ENCODE measurements around the gene PLCD1.

GRCh38 chr3:38003371-38003816, 26.0 kb downstream of the PLCD1 start:
- no peak for TF ChIP-seq POLR2A (IDR thresholded peaks at IDR 0.05)
- no peak for TF ChIP-seq POLR2AphosphoS5 (IDR thresholded peaks at IDR 0.05)
- TF ChIP-seq EP300 (IDR thresholded peaks at IDR 0.05) = no peak
- TF ChIP-seq, protein P1, sequence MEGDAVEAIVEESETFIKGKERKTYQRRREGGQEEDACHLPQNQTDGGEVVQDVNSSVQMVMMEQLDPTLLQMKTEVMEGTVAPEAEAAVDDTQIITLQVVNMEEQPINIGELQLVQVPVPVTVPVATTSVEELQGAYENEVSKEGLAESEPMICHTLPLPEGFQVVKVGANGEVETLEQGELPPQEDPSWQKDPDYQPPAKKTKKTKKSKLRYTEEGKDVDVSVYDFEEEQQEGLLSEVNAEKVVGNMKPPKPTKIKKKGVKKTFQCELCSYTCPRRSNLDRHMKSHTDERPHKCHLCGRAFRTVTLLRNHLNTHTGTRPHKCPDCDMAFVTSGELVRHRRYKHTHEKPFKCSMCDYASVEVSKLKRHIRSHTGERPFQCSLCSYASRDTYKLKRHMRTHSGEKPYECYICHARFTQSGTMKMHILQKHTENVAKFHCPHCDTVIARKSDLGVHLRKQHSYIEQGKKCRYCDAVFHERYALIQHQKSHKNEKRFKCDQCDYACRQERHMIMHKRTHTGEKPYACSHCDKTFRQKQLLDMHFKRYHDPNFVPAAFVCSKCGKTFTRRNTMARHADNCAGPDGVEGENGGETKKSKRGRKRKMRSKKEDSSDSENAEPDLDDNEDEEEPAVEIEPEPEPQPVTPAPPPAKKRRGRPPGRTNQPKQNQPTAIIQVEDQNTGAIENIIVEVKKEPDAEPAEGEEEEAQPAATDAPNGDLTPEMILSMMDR (IDR thresholded peaks at IDR 0.05) = peak; percentile 83 to 89 (median 86)
